GM19372 (cell line): Measurements from ENCODE around the gene RNU7-1.
A peak's percentile ranks its signal among the peaks of the same experiment; 100 is the strongest.

Experiments
- ATAC-seq: cut with Tn5 transposase; IDR thresholded peaks from one replicate; pipeline ENCODE4 v1.9.1; 2021; ENCODE audit warnings: mild to moderate bottlenecking, low read depth, moderate library complexity; ENCODE audit not compliant: unreplicated experiment

Gene RNU7-1

GRCh38 chr12:6936636-6937480 is 6.8 kb upstream of the RNU7-1 start:
- ATAC-seq, result no peak

GRCh38 chr12:6937481-6938352 is 5.9 kb upstream of the RNU7-1 start:
- ATAC-seq, result peak; percentile 92

GRCh38 chr12:6938353-6939190 is 5.0 kb upstream of the RNU7-1 start:
- no peak for ATAC-seq

- ATAC-seq, result no peak
These were observed 4.5 kb upstream of the RNU7-1 start for GRCh38 chr12:6939191-6939540.

GRCh38 chr12:6941267-6941666 is 2.3 kb upstream of the RNU7-1 start:
- no peak for ATAC-seq

- ATAC-seq, result no peak
These were observed 1.8 kb upstream of the RNU7-1 start for GRCh38 chr12:6941782-6942181.

GRCh38 chr12:6942331-6942665 is 1.3 kb upstream of the RNU7-1 start:
- no peak for ATAC-seq

- ATAC-seq, result peak; percentile 17
These were observed 261 bp upstream of the RNU7-1 start for GRCh38 chr12:6943389-6943721.

GRCh38 chr12:6944381-6945186 is 968 bp downstream of the RNU7-1 start:
- peak; percentile 35 for ATAC-seq

GRCh38 chr12:6945613-6946012 is 2.0 kb downstream of the RNU7-1 start:
- ATAC-seq, result no peak

GRCh38 chr12:6946033-6946919 is 2.7 kb downstream of the RNU7-1 start:
- no peak for ATAC-seq

- no peak for ATAC-seq
These were observed 3.3 kb downstream of the RNU7-1 start for GRCh38 chr12:6946920-6947374.

- ATAC-seq, result no peak
These were observed 4.0 kb downstream of the RNU7-1 start for GRCh38 chr12:6947615-6948014.

- no peak for ATAC-seq
These were observed 5.4 kb downstream of the RNU7-1 start for GRCh38 chr12:6948873-6949594.

- ATAC-seq, result no peak
These were observed 6.8 kb downstream of the RNU7-1 start for GRCh38 chr12:6950401-6950801.

- ATAC-seq, result no peak
These were observed 7.4 kb downstream of the RNU7-1 start, which contains the start of gene PTPN6 for GRCh38 chr12:6950811-6951540. Gene PTPN6, plus strand, starts transcription at chr12:6951356. Its CDS starts 157 bp downstream, at chr12:6951513.

- no peak for ATAC-seq
These were observed 8.0 kb downstream of the RNU7-1 start for GRCh38 chr12:6951551-6952120.
